Activated CD4-positive, CD25-positive, alpha-beta regulatory T cell treated with anti-CD3 and anti-CD28 coated beads, Interleukin-2, amount 50 U/mL, for 24 hours (primary cell): Measurements from ENCODE around the gene AKAP8.

Experiments
- ATAC-seq, 2 donors: fragments of 150-1000 bp; cut with Tn5 transposase; one replicate each; pipeline ENCODE4 v1.10.0; 2021; ENCODE audit warnings: mild to moderate bottlenecking in 1 of 2, moderate library complexity in 1 of 2

AKAP8 gene

DNA sequence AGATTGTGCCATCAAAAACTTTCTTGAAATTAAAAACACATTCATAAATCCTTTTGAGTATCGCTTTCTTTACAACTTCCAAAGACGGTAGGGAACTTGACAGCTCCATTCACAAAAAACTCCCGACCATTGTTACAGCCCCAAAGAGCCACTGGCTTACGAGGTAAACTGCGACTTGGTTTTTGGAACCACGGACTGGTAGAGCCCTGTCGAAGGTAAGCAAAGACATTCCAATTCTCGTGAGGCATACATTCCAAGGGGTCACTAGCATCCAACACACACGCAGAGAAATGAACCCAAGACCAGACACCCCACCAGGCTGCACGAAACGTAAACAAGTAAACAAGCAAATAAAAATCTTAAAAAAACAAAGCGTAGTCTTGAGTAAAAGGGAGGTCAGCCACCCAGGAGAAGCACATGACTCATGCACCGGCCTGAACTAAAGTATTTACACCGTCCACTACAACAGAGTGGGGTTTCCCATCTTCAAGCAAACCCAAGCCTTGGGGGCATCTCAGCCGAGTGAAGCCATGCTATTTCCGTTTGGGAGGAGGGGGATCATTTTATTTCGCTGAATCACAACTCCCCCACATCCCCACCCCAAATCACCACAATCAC lies 48.7 kb downstream of the AKAP8 start:
- ATAC-seq = peak in 1 of 2 donors; percentile 3

DNA sequence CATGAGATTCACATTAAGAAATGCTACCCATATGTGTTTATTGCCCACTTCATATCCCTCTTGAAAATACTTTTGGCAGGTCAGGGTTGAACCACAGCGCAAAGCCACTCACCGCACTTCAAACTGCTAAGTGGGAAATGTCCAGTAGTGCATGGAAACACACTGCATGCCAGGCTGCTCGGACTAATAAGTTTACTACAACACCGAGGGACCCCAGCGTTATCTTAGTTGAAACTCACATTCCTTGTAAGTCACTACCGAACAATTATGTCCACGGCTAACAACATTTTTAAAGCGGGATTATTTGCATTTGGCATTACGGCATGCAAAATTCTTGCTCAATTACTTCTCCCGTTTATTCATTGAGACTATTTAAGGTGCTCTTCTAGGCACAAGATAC lies 51.3 kb downstream of the AKAP8 start:
- ATAC-seq = no peak

DNA sequence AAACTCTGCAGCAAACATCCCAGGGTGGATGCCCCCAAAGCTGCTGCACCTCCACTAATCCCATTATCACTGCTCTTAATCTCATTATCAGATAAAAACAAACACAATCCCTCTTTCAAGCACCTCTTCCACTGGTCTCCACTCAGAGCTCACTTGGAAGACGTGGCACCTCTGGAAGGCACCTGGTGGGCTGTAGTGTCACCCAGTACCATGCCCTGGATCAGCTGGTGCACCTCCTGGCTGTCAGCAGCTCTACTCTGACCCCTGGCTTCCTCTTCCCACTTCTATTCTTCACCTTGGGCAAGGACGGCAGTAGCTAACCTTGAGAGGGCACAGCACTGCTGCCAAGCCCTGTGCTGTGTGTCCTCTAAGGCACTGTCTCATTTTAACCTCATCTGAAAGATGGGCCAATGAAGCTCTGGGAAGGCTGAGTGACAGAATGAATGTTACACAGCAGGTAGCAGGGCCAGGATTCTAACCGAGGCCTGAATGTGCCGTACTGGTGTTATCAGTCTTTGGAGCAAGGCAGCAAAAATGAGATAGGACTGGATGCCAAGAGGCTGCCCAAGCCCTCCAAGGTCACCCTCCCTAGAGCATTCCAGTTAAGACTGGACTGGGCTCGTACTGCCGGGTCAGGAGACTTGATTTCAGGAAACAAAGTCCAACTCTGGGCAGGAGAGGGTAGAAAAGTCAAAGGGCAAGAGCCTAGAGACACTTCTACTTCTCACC lies 54.6 kb downstream of the AKAP8 start:
- ATAC-seq = peak; percentile 18 to 25

DNA sequence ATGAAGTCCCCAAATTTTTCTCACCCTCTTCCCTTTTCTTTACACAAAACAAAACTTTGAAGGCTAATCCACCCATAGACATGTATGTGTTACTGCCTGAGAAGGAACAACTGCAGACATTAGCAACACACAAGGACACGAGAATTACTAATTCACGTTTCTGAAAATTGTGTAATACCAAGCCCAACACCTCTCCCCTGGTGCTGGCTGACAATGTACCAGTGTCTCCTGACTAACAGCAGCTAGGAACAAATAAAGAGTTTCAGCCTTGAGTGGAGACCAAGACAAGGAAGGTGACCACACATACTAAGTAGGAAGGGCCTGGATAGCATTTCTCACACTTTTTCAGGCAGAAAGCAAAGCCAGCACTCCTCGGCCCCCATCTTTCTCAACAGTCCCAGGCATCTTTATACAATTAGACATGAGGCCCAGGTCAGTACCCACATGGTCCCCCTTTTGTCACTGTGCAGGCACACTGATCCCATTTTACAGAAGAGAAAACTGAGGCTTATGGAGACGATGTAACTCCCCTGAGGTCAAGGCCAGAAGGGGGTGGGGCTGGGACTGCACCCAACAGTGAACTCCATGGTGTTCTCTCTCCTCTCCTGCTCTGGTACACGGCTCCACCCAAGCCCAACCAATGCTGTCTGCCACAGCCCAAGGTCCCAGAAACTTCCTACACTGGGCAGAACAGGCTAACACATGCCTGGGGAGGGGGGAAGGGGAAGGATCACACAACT lies 55.9 kb downstream of the AKAP8 start:
- peak; percentile 42 to 63 for ATAC-seq

DNA sequence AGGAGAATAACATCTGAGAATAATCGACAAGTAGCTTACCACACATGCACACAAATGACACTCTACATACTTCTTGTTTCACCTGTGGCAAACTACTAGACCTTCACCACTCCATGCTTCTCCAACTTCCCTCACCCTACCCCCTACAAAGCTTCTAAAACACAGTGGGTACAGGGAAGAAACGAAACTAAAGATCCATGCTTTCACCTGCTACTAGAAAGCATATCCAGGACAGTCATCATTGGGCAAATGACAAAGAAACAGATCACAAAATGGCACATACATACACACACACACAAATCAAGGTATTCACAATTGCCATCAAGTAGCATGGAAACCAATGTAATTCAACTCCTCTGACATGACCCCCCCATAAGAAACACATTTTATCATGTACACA lies 57.8 kb downstream of the AKAP8 start:
- no peak for ATAC-seq

DNA sequence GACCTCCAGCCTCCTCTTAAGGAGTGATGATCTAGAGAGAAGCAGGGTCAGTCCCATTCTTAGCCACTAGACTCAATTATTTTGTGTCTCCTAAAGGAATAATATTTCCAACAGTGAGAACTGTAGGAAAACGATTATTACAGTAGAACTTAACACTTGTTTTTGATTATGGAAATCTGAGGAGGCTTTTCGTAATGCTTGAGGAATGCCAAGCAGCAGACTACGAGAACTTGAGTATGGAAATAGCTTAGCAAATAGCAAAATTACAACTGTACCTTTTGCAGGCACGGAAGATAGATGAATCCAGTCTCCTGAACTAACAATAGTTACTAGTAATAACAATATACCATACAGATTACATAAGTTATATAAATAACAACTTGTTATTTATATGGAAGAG lies 59.5 kb downstream of the AKAP8 start:
- ATAC-seq = no peak

DNA sequence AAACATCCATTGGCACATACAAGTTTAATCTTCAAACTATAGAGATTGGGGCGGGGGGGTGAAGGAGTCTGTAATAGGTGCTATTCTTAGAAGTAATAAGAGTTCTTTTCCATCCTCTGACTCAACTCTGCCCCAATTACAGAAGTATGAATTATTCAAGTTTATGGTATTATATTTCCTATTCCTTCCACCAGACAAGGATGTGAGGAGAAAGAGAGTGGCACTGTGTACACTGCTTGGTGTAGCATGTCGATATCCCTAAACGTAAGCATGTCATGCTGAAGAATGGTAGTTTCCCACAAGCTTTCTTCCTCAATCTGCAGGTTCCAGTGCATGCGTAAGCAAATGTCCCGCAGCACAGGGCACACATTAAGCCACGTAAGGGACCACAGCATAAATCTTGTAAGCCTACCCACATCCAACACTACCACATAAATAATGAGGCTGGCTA lies 61.3 kb downstream of the AKAP8 start:
- peak; percentile 45 to 63 for ATAC-seq

DNA sequence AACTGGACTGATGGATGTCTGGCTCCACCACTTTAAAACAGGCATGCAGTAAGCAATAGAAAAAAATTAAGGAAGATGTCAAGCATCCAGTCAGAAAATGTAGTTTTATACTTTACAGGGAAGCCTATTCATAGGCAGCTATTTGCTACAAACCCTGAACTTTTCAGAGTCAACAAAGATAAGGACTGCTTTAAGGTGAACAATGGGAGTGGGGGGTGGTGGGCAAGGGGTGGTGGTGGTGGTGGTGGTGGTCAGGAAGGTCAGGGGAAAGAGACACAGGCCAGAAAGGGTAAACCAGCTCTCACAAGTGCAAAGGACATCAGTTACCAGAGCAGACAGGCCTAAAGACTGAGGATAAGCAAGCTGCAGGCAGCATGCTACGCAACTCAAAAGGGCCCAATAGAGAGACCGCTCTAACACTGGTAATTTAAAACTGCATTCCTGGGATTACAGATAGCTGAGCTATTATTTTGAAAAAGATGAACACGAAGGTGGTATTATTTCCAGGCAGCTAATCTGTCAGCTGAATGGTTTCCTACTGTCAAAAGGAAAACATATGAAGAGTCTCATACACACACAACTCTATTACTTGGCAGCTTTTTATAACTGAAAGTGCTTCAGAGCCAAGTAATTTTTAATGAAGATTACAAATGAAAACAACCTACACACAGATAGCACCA lies 62.1 kb downstream of the AKAP8 start:
- peak; percentile 49 to 52 for ATAC-seq

DNA sequence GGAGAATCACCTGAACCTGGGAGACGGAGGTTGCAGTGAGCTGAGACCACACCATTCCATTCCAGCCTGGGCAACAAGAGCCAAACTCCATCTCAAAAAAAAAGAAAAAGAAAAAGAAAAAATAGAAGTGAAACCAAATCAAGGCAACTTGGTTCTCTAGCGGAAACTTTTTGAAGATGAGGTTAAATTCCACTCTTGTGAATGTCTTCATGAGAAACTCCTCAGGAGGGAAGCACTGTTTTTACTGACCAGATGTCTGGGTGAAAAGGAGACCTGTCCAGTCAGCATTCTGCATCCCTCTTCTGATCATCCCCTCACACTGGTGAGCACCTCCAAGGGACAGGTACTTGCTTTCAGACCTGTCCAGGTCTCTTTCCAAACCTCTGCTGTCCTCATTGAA lies 63.1 kb downstream of the AKAP8 start:
- no peak for ATAC-seq

DNA sequence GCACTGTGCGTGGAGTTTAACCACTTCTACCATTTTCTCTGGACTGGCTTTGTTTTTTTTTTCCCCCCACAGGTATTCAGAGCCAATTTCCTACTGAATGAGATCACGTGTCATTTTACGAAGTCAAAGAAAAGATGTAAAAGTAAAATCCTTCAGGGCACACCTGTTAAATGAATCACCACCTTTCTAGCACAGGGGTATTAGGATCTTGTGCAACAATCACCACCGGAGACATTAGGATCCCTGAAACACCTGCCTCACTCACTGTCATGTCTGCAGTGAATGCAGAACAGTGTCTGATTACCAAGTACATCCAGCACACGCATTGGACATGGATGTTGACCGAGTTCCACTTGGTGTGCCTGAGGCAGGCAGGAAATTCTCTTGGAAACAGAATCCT lies 64.5 kb downstream of the AKAP8 start:
- ATAC-seq = no peak

DNA sequence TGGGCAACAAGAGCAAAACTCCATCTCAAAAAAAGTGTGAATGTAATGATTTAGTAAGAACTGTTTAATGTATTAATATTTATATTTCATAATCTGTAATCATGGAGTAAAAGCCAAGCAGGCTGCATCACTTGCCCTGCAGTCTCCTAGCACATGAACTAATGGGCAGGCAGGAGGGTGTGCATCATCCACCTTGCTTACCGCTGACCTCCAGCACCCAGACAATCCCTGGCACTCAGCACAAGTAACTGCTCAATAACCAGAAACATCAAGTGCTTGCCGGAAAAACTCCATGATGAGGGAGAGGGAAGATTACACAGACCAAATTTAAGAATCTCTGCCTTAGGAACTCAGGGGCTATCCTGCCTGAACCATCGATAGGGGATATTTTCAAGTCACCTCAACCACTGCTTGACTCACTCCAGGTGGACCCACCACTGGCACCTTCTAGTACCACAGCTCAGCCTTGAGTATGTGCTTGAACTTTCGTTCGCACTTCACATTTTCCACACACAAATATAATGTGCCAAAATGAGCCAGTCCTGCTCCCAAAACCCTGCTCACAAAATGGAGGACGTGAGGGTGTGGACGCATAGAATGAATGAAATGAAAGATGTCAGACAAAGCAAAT lies 65.8 kb downstream of the AKAP8 start:
- ATAC-seq = peak in 1 of 2 donors; percentile 35

DNA sequence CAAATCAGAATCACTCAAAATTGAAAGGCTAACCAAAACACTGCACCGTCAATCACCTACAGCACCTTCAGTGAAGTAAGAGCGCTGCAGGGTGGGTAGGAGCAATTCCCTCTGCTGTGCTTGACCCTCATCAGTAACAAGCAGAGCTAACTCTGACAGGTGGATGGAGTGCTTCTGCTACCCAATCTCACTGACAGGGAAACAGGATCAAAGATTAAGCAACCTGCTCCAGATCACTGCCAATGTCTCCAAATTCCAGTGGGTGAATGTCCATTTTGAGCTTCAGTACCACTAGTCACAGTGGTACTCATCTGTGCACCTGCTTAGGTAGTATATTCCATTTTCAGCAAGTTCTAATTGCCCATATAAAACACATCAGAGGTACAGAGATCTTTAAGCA lies 72.4 kb downstream of the AKAP8 start:
- ATAC-seq = no peak

DNA sequence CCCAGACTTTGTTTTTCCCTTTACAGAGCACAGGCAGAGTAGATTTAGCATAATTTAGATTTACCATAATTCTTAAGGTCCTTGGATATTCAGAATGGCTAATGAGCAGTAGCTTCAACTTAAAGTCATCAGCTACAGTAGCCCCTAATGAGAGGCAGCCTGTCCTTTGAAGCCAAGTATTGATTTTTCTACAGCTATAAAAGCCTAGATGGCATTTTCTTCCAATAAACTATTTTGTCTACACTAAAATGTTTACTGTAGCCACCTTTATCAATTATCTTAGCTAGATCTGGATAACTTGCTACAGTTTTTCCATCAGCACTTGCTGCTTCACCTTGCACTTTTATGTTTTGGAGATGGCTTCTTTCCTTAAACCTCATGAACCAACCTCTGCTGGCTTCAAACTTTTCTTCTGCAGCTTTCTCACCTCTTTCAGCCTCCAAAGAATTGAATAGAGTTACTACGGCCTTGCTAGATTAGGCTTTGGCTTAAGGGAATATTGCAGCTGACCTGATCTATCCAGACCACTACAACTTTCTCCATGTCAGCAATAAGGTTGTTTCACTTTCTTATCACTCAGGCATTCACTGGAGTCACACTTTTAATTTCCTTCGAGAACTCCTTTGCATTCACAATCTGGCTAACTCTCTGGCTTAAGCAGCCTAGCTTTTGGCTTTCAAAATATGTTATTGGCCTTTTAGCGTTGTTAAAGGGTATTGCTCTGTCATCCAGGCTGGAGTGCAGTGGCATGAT lies 73.8 kb downstream of the AKAP8 start:
- ATAC-seq = no peak

DNA sequence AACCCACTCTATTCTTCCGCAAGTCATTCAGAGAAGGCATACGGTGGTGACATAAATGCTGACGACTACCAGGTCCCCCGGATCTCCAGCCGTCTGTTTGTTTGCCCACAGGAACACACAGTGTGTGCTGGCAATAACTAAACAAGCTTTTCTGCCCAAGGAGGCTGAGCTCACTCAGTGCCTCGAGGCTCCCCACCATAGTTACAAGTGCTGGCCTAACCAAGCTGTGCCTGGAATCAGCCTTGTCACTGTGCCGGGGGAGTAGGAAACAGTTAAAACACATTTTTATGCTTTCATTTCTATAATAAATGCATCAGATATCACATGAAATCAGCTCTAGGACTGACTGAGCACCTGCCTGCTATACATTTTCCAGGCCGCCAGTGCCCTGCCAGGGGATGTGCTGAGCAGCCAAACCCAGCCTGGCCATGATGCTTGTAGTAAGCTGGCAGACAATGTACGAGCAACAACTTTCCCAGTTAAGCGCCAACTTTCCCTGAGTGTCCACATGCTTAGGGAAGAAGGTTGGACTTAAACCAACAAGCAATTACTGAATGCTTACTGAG lies 75.4 kb downstream of the AKAP8 start:
- ATAC-seq = peak; percentile 13 to 39
